Measurements from ENCODE around the gene MT1M.
"Not testable (repeated sequence)": the region's sequence is repeated elsewhere in the genome, so short reads cannot be mapped to it uniquely, and the experiment has no call there.

The MT1M gene

GRCh38 chr16:56672761-56673536 is 40.5 kb downstream of the MT1M start:
- no peak for DNase-seq (ENCODE audit: low read depth in 2 of 2, low spot score in 1 of 2)

- no peak for DNase-seq (ENCODE audit: low read depth in 2 of 2, low spot score in 1 of 2)
These were observed 41.5 kb downstream of the MT1M start for GRCh38 chr16:56673921-56674320.

- not testable (repeated sequence) for DNase-seq (ENCODE audit: low read depth in 2 of 2, low spot score in 1 of 2)
These were observed 42.1 kb downstream of the MT1M start for GRCh38 chr16:56674570-56674969.

GRCh38 chr16:56675685-56676210 is 43.3 kb downstream of the MT1M start:
- DNase-seq (ENCODE audit: low read depth in 2 of 2, low spot score in 1 of 2): peak in 1 of 2 donors; percentile 16

- DNase-seq (ENCODE audit: low read depth in 2 of 2, low spot score in 1 of 2): no peak
These were observed 45.0 kb downstream of the MT1M start for GRCh38 chr16:56677474-56677873.

- no peak for DNase-seq (ENCODE audit: low read depth in 2 of 2, low spot score in 1 of 2)
These were observed 46.7 kb downstream of the MT1M start for GRCh38 chr16:56679078-56679730.

- DNase-seq (ENCODE audit: low read depth in 2 of 2, low spot score in 1 of 2): no peak
These were observed 47.4 kb downstream of the MT1M start for GRCh38 chr16:56679818-56680217.

- DNase-seq (ENCODE audit: low read depth in 2 of 2, low spot score in 1 of 2): peak; percentile 64 to 67
These were observed 49.7 kb downstream of the MT1M start, which contains the start of gene MT1X for GRCh38 chr16:56681939-56682702. TSS of gene MT1X (plus strand) at chr16:56682470. CDS start at chr16:56682541, 71 bp downstream.

- no peak for DNase-seq (ENCODE audit: low read depth in 2 of 2, low spot score in 1 of 2)
These were observed 50.4 kb downstream of the MT1M start for GRCh38 chr16:56682703-56683397.
